Measurements from ENCODE around the gene ADGRL1.
"Not testable (repeated sequence)": the region's sequence is repeated elsewhere in the genome, so short reads cannot be mapped to it uniquely, and the experiment has no call there.

The ADGRL1 gene

DNA sequence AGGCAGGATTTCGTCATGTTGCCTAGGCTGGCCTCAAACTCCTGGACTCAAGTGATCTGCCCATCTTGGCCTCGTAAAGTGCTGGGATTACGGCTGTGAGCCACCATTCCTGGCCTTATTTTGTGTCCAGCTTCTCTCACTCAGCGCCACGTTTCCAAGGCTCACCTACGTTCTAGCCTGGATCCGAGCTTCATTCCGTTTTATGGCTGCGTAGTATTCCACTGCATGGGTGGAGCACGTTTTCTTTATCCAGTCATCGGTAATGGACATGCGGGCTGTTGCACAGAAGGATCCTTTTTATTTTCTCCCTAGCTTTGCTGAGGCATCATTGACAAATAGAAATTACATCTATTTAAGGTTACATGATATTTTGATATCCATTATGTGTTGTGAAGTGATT, 16.6 kb downstream of the ADGRL1 start:
- no peak for DNase-seq (ENCODE audit: low read depth)

DNA sequence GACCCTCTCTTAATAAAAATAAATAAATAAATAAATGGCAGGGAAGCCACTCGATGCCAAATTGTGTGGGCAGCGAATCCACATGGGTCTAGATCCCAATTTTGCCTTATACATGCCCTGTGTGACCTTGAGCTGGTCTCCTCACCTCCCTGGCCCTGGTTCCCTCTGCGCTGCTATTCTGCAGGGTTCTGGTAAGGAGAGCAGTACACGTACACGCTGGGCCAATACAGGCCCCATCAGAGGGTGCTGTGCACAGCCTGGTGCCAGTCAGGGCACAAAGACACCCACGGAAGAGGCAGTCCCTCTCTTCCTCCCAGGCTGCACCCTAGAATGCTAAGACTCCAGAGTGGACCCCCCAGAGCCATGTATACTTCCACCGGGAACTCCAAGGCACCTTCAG, 17.9 kb downstream of the ADGRL1 start:
- not testable (repeated sequence) for DNase-seq (ENCODE audit: low read depth)

DNA sequence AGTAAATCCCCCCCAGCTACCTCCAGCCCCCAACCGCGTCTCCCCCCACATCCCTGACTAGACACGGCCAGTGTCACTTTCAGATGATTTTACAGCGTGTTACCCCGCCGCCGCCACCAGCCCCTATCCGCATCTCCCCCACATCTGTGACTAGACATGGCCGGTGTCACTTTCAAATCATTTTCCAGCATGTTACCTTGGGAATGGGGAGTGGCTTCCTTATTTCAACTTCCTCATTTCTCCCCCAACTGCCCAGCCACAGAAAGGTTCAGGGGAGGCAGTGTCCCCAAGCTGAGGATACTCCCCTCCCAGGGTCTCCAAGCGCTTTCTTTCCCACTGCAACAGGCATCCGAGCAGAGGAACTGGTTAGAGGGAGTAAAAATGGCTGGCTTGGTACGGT, 18.4 kb downstream of the ADGRL1 start:
- no peak for DNase-seq (ENCODE audit: low read depth)

DNA sequence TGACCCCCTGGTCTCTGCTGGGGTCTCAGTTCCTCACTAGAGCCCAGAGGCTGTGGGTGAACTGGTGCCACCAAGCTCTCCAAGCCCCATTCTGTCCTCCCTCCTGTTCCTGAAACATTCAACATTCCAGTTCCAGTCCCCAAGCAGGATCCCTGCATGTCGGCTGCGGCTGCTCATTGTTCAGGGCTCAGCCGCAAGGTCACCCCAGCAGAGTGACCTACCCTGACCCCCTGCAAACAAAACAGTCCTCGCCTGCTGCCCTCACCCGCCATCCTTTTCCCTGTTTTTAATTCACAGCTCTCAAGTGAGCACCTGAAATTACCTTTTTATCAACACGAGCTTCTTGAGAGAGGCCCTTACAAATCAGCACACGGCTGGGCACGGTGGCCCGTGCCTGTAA, 19.3 kb downstream of the ADGRL1 start:
- DNase-seq (ENCODE audit: low read depth) = not testable (repeated sequence)

DNA sequence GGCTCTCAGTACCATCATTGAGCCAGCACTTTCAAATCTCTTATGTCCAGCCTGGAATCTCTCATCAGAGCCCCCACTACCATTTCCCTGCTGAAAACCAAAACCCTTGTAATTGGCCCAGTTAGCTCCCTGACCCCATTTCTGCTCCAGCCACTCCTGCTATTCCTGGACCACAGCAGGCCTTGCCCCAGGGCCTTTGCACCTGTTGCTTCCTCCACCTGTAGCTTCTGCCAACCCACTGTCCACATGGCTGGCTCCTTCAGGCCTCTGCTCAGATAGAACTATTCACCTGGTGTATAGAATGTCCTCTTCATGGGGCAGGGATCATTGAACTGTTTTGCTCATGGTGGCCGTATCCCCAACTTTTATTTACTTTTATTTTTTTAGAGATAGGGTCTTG, 20.3 kb downstream of the ADGRL1 start:
- not testable (repeated sequence) for DNase-seq (ENCODE audit: low read depth)

DNA sequence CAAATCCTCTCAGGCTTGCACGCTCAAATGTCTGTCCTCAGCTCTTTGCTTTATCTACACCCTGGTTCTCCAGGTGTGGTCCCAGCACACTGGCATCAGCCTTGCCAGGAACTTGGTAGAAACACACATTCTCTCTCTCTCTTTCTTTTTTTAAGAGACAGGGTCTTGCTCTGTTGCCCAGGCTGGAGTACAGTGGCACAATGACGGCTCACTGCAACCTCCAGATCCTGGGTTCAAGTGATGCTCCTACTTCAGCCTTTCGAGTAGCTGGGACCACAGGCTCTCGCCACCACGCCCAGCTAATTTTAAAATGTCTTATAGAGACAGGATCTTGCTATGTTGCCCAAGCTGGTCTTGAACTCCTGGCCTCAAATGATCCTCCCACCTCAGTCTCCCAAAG, 20.8 kb downstream of the ADGRL1 start:
- DNase-seq (ENCODE audit: low read depth) = no peak

DNA sequence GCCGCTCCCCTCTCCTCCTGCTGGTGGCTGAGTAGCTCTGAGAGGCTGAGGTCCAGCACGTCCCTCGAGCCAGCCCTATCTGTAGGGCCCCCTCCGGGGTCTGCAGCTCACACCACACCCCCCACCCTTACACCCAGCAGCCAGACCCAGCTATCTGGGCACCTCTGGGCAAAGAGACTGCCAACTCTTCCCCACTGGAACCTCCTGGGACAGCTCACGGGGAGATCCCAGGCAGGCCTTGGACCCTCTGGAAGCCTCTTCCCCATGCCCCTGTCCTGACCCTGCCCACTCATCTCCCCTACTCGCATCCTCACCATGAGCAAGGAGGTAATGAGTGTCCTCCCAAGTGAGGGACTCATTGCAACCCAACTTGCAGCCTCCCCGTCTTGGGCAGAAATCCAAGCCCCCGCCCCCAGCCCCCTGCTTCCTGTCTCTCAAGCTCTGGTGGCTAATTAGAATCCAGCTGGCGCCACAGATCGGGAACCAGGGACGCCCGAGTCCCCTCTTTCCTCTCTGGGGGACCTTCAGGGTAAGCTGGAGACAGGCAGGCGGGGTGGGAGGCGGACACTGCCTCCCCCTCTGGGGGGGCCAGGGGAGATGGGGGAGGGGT, 22.1 kb downstream of the ADGRL1 start:
- DNase-seq (ENCODE audit: low read depth) = no peak

DNA sequence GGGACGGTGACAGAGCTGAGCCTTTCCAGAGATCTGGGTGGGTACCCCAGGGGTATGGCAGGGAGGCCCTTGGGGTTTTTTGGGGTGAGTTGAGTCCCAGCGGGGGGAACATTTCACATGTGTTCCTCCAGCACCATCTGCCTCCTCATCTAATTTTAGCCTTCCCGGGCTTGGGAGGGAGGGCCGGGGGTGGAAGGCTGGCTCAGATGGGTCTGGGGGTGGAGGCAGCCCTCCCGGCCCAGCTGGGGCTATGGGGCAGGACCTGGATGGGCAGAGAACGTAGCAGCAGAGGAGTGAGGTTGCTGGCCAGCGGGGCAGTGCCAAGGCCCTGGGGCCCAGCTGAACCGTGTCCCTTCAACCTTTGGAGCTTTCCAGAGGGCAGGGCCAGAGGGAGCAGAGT, 23.5 kb downstream of the ADGRL1 start:
- DNase-seq (ENCODE audit: low read depth) = no peak

DNA sequence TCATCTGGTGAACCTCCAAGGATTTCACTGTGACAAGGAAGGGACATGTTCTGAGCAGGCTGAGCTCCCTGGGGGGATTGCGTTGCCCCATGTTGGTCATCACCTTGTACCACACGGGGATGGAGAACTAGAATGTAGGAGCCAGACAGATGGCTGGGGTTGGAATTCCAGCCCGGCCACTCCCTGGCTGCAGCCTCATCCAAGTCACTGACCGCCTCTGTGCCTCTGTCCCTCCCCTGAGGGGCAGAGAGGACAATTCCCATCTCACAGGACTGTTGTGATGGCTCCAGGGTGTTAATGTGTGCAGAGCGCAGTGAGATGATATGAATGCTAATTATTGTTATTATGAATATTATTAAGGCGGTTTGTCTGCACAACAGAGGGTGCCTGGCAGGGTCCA, 24.1 kb downstream of the ADGRL1 start:
- no peak for DNase-seq (ENCODE audit: low read depth)

DNA sequence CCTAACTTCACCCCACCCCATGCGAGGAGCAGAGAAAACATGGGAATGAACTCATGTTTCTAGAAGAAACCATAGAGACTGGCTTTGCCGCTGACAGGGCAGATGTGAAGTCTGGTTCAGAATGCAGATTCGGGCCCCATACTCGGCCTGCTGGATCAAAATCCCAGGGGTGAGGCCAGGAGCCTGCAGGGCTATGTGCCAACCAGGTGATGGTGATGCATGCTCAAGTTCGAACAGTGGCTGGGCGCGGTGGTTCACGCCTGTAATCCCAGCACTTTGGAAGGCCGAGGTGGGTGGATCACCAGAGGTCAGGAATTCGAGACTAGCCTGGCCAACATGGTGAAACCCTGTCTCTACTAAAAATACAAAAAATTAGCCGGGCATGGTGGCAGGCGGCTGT, 24.8 kb downstream of the ADGRL1 start:
- not testable (repeated sequence) for DNase-seq (ENCODE audit: low read depth)

DNA sequence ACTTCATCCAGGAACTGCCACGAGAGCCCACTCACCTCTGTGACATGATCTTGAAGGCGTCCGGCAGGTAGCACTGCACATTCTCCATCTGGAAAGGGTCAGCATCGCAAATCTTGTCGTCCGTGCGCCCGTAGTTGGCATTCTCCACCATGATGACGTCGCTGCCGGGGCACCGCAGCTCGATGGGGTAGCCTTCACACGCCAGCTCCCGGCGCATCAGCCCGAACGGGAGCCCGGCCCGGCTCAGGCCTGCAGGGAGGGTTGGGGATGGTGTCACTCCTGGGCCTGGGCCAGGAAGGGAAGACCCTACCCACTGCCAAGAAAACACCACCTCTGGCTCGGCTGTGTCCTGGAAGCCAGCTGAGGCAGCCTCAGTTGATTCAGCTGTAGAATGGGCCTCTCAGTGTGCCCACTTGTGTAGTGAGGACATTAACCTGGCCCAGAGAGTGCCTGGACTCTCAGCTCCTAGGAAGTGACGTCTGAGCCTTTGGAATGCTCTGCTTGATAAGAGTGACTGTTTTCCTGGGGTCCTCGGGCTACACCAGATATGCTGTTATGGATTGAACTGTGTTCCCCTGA, 28.4 kb downstream of the ADGRL1 start:
- no peak for DNase-seq (ENCODE audit: low read depth)

DNA sequence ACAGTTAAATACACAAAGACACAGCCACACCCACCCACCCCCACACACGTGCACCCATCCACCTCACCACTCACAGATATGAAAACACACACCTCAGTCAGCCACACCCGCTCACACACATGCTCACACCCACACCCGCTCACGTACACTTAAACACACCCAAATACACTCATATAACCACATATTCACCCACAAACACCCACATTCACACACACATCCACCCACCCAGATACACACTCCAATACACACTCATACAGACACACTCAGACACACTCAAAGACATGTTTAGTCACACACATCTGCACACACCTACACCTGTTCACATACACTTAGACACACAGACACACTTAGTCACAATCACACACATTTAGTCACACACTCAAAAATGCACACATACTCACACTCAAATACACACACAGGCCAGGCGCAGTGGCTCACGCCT, 30.6 kb downstream of the ADGRL1 start:
- no peak for DNase-seq (ENCODE audit: low read depth)

DNA sequence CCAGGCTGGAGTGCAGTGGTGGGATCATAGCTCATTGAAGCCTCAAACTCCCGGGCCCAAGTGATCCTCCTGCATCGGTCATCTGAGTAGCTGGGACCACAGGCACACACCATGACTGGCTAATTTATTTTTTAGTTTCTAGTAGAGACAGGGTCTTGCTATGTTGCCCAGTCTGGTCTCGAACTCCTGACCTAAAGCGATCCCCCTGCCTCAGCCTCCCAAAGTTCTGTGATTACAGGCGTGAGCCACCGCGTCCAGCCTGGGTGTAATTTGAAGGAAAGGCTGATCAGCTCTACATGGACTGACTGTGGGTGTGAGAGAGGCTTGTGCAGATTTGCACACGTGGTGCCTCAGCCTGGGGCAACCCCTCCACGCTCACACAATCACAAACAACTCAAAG, 31.1 kb downstream of the ADGRL1 start:
- no peak for DNase-seq (ENCODE audit: low read depth)

DNA sequence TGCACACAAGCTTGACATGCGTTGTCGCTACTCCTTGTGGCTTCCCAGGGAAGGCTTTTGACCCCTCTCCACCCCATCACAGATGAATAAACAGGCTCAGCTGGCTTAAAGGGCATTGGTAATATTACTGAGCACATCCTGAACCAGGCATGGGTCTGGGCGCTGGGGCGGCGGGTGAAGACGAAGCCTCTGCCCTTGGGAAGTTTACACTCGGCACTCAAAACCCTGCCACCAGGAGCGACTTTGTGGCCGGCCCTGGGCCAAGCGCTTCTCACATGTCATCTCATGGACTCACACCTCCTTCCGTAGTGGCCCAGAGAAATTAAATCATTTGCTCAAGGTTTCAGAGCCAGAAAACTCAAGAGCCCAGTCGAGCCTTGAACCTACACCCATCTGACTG, 37.0 kb downstream of the ADGRL1 start:
- no peak for DNase-seq (ENCODE audit: low read depth)

DNA sequence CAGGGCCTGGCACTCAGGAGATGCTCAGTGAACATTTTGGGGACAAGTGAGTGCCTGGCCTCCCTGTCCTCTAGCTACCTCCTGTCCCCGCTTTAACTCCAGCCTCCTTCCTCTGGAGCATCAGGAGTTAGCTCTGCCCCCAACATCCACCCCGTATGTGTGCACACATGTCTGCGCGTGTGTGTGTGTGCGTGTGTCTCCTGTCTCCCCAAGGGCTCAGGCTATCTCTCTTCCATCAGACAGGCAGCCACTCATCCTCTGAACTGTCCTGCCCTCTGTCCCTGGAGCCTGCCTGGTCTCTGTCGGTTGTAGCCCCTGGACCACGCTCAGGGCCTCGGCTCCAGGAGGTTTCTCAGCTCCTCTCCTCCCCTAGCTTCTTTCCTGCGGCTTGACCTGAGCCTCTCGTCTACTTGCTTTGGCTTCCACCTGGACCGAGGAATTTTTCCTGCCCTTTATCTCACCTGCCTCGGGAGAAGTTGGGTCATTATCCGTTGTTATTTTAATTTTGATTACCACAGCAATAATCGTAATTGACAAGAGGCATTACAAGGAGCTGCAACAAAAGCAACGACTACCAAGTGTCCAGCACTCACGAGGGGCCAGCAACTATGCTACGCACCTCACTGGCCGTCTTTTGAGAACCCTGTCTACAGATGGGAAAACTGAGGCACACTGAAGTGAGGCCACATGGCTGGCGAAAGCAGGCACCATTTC, 37.6 kb downstream of the ADGRL1 start:
- no peak for DNase-seq (ENCODE audit: low read depth)

DNA sequence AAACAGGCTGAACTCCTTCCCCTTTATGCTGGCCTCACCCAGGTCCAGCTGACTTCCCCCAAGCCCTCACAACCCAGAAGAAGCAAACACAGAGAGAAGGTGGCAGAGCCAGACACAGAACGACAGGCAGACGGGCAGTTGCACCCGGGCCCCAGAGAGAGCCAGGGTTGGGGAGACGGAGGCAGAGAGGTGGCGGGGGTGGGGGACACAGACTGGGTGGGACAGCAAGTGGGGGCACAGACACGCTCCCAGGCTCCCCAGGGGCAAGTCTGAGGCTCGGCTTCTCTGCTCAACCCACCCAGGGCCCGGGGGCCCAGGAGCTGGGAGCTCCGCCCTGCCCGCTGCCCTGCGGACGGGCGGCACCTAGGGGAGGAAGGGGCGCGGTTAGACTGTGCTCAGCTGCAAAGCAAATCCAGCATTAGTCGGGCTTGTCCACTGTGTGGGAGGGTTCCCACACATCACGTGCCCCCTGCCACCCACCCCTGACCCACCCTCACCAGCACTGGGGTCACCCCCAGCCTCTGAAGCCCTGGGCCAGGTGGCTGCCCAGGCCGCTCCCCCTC, 38.3 kb downstream of the ADGRL1 start:
- no peak for DNase-seq (ENCODE audit: low read depth)

DNA sequence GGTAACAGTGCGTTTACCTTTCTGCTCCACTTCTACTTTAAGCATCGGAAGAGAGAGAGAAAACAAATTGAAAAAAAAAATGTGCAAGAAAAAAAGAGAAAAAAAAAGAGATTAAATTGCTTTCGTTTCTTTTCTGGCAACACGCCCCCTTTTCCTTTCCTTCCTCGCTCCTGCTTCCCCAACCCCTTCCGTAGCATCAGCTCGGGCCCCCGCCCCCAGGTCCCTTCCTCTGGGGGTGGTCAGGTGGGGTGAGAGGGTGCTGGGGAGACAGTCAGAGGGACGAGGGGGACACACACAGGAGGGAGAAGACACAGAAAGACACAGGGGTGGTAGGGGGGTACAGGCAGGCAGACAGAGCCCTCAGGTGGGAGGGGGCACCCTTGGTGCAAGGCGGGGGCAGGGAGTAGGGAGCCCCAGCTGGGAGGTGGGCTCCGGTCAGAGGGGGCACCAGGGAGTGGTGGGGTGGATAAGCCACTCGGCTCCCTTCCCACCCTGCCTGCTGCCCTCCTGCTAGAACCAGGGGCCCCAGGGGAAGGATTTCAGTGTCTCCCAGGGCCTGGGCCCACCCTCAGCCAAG, 38.9 kb downstream of the ADGRL1 start:
- no peak for DNase-seq (ENCODE audit: low read depth)

DNA sequence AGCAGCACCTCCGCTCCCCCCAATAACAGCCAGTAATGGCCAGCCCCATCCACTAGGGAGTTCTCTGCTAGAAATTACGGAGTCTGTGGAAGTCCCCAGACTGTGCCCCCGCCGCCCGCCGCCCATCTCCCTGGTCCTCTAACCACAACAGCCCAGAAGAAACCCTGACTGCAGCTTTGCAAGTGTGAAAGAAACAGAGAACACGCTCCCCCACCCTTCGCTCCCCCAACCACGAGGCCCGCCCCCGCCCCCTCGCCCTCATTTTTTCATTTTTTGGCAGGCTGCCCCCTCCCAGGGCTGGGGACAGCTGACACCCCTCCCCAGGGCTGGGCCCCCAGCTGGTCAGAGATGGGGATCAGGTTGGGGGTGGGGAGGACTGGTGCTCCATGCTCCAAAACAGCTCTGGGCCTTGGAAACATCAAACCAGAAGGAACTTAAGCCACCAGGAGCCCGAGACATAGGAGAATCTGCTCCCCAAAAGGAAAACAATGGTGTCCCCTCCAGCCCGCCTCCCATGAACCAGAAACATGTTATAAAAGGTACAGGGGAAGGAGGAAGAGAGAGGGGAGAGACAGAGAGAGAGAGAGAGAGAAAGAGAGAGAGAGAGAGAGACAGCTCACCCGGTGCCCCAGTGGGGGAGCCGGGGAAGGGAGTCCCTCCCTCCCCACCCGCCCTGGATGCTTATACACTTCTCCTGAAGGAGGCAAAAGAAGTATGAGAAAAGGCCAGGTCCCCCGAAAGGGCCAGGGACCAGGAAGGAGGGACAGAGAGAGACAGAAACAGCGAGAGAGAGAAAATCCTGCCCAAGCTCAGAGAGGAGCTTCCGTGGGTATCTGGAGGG, 39.8 kb downstream of the ADGRL1 start:
- no peak for DNase-seq (ENCODE audit: low read depth)

DNA sequence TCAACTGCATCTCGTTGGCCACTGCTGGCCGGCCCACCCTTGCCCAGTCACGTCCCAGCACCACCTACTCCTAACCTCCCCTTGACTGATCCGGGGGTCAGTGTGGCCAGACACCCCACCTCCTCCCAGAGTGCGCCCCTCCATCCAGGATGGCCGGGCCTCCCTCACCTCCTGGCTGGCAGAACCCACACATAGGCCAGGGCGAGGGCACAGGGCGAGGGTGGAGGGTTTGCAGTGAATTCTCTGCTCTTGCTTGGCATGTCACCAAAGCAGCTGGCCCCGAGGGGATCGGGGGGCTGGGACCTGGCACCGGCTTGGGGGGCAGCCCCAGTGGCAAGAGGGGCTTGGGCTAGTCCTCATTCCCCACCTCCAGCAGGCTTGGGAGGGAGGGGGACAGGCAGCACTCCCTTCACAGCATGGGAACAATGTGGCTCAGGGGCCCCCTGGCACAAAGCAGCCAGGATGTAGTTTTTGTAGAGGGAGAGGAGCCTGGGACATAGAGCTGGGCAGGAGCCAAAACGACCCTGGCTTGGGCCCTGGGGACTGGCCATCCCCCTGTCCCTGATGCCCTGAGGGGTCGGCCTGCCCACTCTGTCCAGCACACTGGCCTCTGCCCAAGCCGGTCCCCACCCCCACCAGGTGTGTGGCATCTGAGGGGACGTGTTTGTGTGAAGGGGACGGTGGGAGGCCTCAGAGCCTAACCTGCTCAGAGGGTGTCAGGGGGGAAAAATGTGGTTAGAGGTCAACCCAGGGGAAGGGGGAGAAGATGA, 41.1 kb downstream of the ADGRL1 start:
- DNase-seq (ENCODE audit: low read depth) = no peak

DNA sequence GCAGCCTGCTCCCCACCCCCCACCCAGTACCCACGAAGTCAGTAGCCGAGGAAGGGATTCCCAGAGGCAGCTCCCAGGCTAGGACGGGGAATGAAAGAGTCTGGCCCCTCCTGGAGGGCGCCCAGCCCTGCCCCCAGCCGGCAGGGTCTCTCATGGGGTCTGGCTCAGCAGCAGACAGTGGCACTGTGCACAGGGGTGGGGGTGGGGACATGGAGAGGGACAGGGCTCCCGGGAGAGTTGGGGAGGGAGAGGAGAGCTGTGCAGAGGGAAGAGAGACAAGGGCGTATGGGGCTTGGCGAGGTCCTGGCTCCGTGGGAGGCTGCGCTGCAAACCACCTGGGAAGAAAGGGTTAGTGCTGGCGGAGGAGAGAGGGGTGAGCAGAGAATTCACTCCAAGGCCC, 41.9 kb downstream of the ADGRL1 start:
- DNase-seq (ENCODE audit: low read depth) = no peak

DNA sequence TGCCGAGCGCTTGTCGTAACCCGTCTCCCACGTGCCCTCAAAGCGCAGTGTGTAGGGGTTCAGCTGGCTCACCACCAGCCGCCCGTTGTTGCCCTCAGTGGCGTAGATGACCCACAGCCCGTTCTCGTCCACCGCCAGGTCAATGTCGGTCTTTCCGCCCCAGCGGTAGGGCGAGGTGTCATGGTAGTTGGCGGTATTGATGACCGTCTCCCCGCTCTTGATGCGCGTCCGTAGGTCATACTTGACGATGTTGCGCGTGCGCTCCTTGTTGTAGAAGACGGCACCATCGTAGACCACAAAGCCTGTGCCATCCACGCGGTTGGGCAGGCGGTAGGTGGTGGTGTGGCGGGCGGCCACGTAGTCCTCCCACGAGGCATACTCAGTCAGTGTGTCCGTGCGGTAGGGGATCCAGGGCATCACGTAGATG, 43.1 kb downstream of the ADGRL1 start:
- no peak for DNase-seq (ENCODE audit: low read depth)
